Astrocyte of the hippocampus (primary cell): Measurements from ENCODE around the gene GTPBP6.
"Not testable (repeated sequence)": the region's sequence is repeated elsewhere in the genome, so short reads cannot be mapped to it uniquely, and the experiment has no call there.

Experiments
- DNase-seq: peaks from one replicate; pipeline ENCODE4 v3.0.0; 2011; ENCODE audit warnings: low read depth, low spot score

The GTPBP6 gene

GRCh38 chrX:291411-291901 is 27.1 kb downstream of the GTPBP6 start:
- no peak for DNase-seq

- no peak for DNase-seq
These were observed 28.0 kb downstream of the GTPBP6 start for GRCh38 chrX:290476-291166.

GRCh38 chrX:288561-288991 is 30.0 kb downstream of the GTPBP6 start:
- DNase-seq, result no peak

- DNase-seq, result no peak
These were observed 30.9 kb downstream of the GTPBP6 start for GRCh38 chrX:287670-288069.

GRCh38 chrX:285076-285677 is 33.4 kb downstream of the GTPBP6 start:
- no peak for DNase-seq

GRCh38 chrX:283115-283845 is 35.3 kb downstream of the GTPBP6 start:
- DNase-seq, result peak; percentile 94

GRCh38 chrX:282000-282681 is 36.5 kb downstream of the GTPBP6 start:
- not testable (repeated sequence) for DNase-seq

GRCh38 chrX:281166-281999 is 37.2 kb downstream of the GTPBP6 start, which contains the start of gene PLCXD1:
TSS of gene PLCXD1 (plus strand) at chrX:281381. CDS start at chrX:284188, 2,807 bp downstream.
- peak; percentile 52 for DNase-seq

GRCh38 chrX:280722-281121 is 37.9 kb downstream of the GTPBP6 start:
- DNase-seq, result not testable (repeated sequence)

GRCh38 chrX:279757-280604 is 38.6 kb downstream of the GTPBP6 start:
- DNase-seq, result not testable (repeated sequence)

- DNase-seq, result peak; percentile 41
These were observed 41.9 kb downstream of the GTPBP6 start for GRCh38 chrX:276581-277201.

- peak; percentile 62 for DNase-seq
These were observed 42.5 kb downstream of the GTPBP6 start for GRCh38 chrX:275967-276580.

- no peak for DNase-seq
These were observed 43.1 kb downstream of the GTPBP6 start for GRCh38 chrX:275476-275966.

- DNase-seq, result no peak
These were observed 43.6 kb downstream of the GTPBP6 start for GRCh38 chrX:274904-275475.

- no peak for DNase-seq
These were observed 47.7 kb downstream of the GTPBP6 start for GRCh38 chrX:270848-271367.

GRCh38 chrX:267771-268261 is 50.8 kb downstream of the GTPBP6 start:
- no peak for DNase-seq

- DNase-seq, result no peak
These were observed 53.1 kb downstream of the GTPBP6 start for GRCh38 chrX:265502-265901.
